Activated CD8-positive, alpha-beta memory T cell treated with anti-CD3 and anti-CD28 coated beads for 1 hour (primary cell): ENCODE measurements around the gene TTC28.
"Not testable (repeated sequence)": the region's sequence is repeated elsewhere in the genome, so short reads cannot be mapped to it uniquely, and the experiment has no call there.

Experiments
- DNase-seq, 2 donors: peaks; one replicate each; pipeline ENCODE4 v3.0.0-alpha.2; 2020; ENCODE audit warnings: low read depth in 1 of 2; ENCODE audit errors: extremely low read depth in 1 of 2

Gene TTC28

GRCh38 chr22:28208036-28208435 lies 471.6 kb downstream of the TTC28 start:
- DNase-seq, result no peak

- DNase-seq, result no peak
Measured at GRCh38 chr22:28207281-28208030, 472.2 kb downstream of the TTC28 start.

- no peak for DNase-seq
Measured at GRCh38 chr22:28205926-28206325, 473.7 kb downstream of the TTC28 start.

GRCh38 chr22:28204382-28204781 lies 475.3 kb downstream of the TTC28 start:
- no peak for DNase-seq

GRCh38 chr22:28203286-28203685 lies 476.4 kb downstream of the TTC28 start:
- DNase-seq, result no peak

GRCh38 chr22:28198692-28199091 lies 480.9 kb downstream of the TTC28 start:
- DNase-seq, result no peak

- not testable (repeated sequence) for DNase-seq
Measured at GRCh38 chr22:28191571-28191970, 488.1 kb downstream of the TTC28 start.

GRCh38 chr22:28188178-28188879 lies 491.3 kb downstream of the TTC28 start:
- DNase-seq, result no peak

- no peak for DNase-seq
Measured at GRCh38 chr22:28187612-28188011, 492.0 kb downstream of the TTC28 start.

- DNase-seq, result no peak
Measured at GRCh38 chr22:28186641-28187040, 493.0 kb downstream of the TTC28 start.

- no peak for DNase-seq
Measured at GRCh38 chr22:28185130-28185529, 494.5 kb downstream of the TTC28 start.

GRCh38 chr22:28183078-28183860 lies 496.4 kb downstream of the TTC28 start:
- no peak for DNase-seq

GRCh38 chr22:28180804-28181731 lies 498.6 kb downstream of the TTC28 start:
- no peak for DNase-seq

- DNase-seq, result no peak
Measured at GRCh38 chr22:28179392-28179791, 500.2 kb downstream of the TTC28 start.

- DNase-seq, result no peak
Measured at GRCh38 chr22:28175730-28176492, 503.7 kb downstream of the TTC28 start.

GRCh38 chr22:28174509-28174908 lies 505.1 kb downstream of the TTC28 start:
- DNase-seq, result no peak

GRCh38 chr22:28172892-28173670 lies 506.6 kb downstream of the TTC28 start:
- DNase-seq, result no peak

- DNase-seq, result no peak
Measured at GRCh38 chr22:28171712-28172111, 507.9 kb downstream of the TTC28 start.

- DNase-seq, result no peak
Measured at GRCh38 chr22:28171115-28171514, 508.5 kb downstream of the TTC28 start.
